Stimulated activated CD4-positive, alpha-beta T cell treated with anti-CD3 and anti-CD28 coated beads, TNF-alpha, amount 100 ng/mL, for 4 hours (primary cell): Measurements from ENCODE around the gene QPRT.
"Not testable (repeated sequence)": the region's sequence is repeated elsewhere in the genome, so short reads cannot be mapped to it uniquely, and the experiment has no call there.

Experiments used
- DNase-seq, 3 experiments: peaks; one replicate each; pipeline ENCODE4 v3.0.0-alpha.2; 2020; ENCODE audit warnings: low read depth in 3 of 3

QPRT gene

GRCh38 chr16:29678691-29679267 is at the start of gene QPRT:
Gene QPRT, plus strand, starts transcription at chr16:29679180. Its CDS starts 18 bp downstream, at chr16:29679198.
- DNase-seq, result no peak

GRCh38 chr16:29629318-29629717 is 49.7 kb upstream of the QPRT start:
- DNase-seq, result not testable (repeated sequence)

GRCh38 chr16:29631658-29632057 is 47.3 kb upstream of the QPRT start:
- not testable (repeated sequence) for DNase-seq

GRCh38 chr16:29635902-29636301 is 43.1 kb upstream of the QPRT start:
- DNase-seq, result not testable (repeated sequence)

- not testable (repeated sequence) for DNase-seq
Measured at GRCh38 chr16:29636368-29636767, 42.6 kb upstream of the QPRT start.

- not testable (repeated sequence) for DNase-seq
Measured at GRCh38 chr16:29638751-29639150, 40.2 kb upstream of the QPRT start.

GRCh38 chr16:29641561-29641960 is 37.4 kb upstream of the QPRT start:
- DNase-seq, result no peak

- no peak for DNase-seq
Measured at GRCh38 chr16:29643596-29643995, 35.4 kb upstream of the QPRT start.

GRCh38 chr16:29644338-29644857 is 34.6 kb upstream of the QPRT start:
- no peak for DNase-seq

- no peak for DNase-seq
Measured at GRCh38 chr16:29644973-29645693, 33.8 kb upstream of the QPRT start.

- DNase-seq, result no peak
Measured at GRCh38 chr16:29645694-29646187, 33.2 kb upstream of the QPRT start.

GRCh38 chr16:29646947-29647346 is 32.0 kb upstream of the QPRT start:
- DNase-seq, result no peak

- no peak for DNase-seq
Measured at GRCh38 chr16:29649588-29650494, 29.1 kb upstream of the QPRT start.

- no peak for DNase-seq
Measured at GRCh38 chr16:29650771-29651170, 28.2 kb upstream of the QPRT start.

- no peak for DNase-seq
Measured at GRCh38 chr16:29651774-29652349, 27.1 kb upstream of the QPRT start.

GRCh38 chr16:29653471-29653870 is 25.5 kb upstream of the QPRT start:
- no peak for DNase-seq

- DNase-seq, result not testable (repeated sequence)
Measured at GRCh38 chr16:29653890-29654289, 25.1 kb upstream of the QPRT start.

GRCh38 chr16:29656688-29657523 is 22.1 kb upstream of the QPRT start:
- no peak for DNase-seq

GRCh38 chr16:29658705-29659104 is 20.3 kb upstream of the QPRT start:
- DNase-seq, result no peak

- DNase-seq, result no peak
Measured at GRCh38 chr16:29662000-29662728, 16.8 kb upstream of the QPRT start.
